Activated CD4-positive, alpha-beta memory T cell treated with anti-CD3 and anti-CD28 coated beads, Interleukin-2, amount 10 ng/mL, durations not matched to agents 7 days and 5 days (primary cell): ENCODE data around the gene NRIP1. TPM values are rescaled to one million over a fixed set of nuclear protein-coding genes. Genes with fewer than 3 reads are reported as not detected.

ENCODE experiments used
- CTCF ChIA-PET: fragments of 350-600 bp; sonication (Branson Sonifier 250); formaldehyde crosslinking; loops from one replicate; lab custom pipeline; 2021; ENCODE audit warnings: antibody characterized with exemption, inconsistent platforms; lab: Charles Lee
- POLR2A ChIA-PET: fragments of 350-600 bp; sonication (Branson Sonifier 250); formaldehyde crosslinking; loops from one replicate; lab custom pipeline; 2021; ENCODE audit warnings: antibody characterized with exemption; lab: Charles Lee
- DNase-seq: peaks from one replicate; pipeline ENCODE4 v3.0.0-alpha.2; 2020
- H3K27ac Mint-ChIP-seq: one replicate; pipeline ENCODE4 v1.8.0; 2021; ENCODE audit warnings: mild to moderate bottlenecking, mixed read lengths
- H3K27me3 Mint-ChIP-seq: one replicate; pipeline ENCODE4 v1.8.0; 2021; ENCODE audit warnings: mixed read lengths
- H3K36me3 Mint-ChIP-seq: one replicate; pipeline ENCODE4 v1.8.0; 2021; ENCODE audit warnings: low read depth, mixed read lengths
- H3K4me1 Mint-ChIP-seq: one replicate; pipeline ENCODE4 v1.8.0; 2021; ENCODE audit warnings: mixed read lengths
- H3K4me3 Mint-ChIP-seq: one replicate; pipeline ENCODE4 v1.8.0; 2021; ENCODE audit warnings: mild to moderate bottlenecking, mixed read lengths
- H3K9me3 Mint-ChIP-seq: one replicate; pipeline ENCODE4 v1.8.0; 2021; ENCODE audit warnings: mixed read lengths
- total RNA-seq, 2 experiments: library from RNA; stranded (reverse); gene quantifications; one replicate each; pipeline ENCODE4 v1.2.3, GENCODE V29; 2021

Gene NRIP1, protein sequence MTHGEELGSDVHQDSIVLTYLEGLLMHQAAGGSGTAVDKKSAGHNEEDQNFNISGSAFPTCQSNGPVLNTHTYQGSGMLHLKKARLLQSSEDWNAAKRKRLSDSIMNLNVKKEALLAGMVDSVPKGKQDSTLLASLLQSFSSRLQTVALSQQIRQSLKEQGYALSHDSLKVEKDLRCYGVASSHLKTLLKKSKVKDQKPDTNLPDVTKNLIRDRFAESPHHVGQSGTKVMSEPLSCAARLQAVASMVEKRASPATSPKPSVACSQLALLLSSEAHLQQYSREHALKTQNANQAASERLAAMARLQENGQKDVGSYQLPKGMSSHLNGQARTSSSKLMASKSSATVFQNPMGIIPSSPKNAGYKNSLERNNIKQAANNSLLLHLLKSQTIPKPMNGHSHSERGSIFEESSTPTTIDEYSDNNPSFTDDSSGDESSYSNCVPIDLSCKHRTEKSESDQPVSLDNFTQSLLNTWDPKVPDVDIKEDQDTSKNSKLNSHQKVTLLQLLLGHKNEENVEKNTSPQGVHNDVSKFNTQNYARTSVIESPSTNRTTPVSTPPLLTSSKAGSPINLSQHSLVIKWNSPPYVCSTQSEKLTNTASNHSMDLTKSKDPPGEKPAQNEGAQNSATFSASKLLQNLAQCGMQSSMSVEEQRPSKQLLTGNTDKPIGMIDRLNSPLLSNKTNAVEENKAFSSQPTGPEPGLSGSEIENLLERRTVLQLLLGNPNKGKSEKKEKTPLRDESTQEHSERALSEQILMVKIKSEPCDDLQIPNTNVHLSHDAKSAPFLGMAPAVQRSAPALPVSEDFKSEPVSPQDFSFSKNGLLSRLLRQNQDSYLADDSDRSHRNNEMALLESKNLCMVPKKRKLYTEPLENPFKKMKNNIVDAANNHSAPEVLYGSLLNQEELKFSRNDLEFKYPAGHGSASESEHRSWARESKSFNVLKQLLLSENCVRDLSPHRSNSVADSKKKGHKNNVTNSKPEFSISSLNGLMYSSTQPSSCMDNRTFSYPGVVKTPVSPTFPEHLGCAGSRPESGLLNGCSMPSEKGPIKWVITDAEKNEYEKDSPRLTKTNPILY (N-terminal part only)
- total RNA-seq: 1 to 10 TPM; 5.3 to 7.7 TPM

DNA sequence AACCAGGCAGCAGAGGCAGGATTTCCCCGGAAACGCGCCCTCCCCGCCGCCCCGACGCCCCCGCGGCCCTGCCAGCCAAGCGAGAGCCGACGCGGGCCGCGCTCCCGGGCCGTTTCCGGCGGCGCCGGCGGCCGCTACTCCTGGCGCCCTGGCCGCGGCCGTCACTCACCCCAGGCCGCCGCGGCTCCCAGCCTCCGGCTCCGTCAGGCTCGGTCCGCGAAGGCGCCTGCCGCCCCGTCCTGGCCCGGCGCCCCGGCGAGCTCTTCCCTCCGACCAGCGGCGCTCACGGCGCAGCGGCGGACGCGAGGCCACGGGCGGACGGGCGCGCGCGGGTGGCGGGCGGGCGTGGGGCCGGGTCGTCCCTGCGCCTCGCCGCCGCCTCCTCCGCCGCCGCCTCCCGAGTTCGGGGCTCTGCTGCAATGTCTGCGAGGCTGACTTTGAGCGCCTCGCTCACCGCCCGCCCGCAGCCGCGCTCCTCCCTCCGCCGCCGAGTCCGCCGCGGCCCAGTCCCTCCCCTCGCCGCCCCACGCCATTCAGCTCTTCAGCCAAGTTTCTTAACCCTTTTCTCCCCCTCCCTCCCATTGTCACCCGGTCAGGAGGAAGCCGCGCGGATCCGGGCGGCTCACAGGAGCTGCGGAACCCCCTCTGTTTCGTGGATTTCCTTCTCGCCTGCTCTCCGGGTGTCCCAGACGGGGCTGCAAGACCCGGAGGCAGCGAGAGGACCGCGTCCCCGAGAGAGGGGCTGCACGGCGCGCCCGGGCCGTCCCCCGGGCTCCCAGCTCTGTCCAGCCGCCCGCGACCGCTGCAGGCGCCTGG is at the start of gene NRIP1:
Gene NRIP1 (minus strand): TSS at position 425 of the 816 bp plus-strand sequence. CDS start 96,808 bp downstream, outside the sequence.
- Mint-ChIP-seq H3K36me3 (peaks cover 4% of the 10 kb centered on the region), H3K27ac (peak within 1 kb of the TSS; percentile 78), H3K4me3 (peak within 1 kb of the TSS; percentile 89), H3K27me3 (peaks cover 53% of the 10 kb centered on the region), H3K4me1 (peaks cover 31% of the 10 kb centered on the region), H3K9me3 (no peaks in the 10 kb centered on the region)
- peak; percentile 77 for DNase-seq
- CTCF ChIA-PET: interaction anchor here (0.6 kb wide), 1 partner anchor 584 kb away, joined by 3 read pairs; no protein-coding TSS in a partner anchor
- POLR2A ChIA-PET: interaction anchor here (1.0 to 1.8 kb wide), 6 partner anchors 8 to 682 kb away, joined by 3 to 7 read pairs (median 6); partner anchors contain the start of gene HSPA13

DNA sequence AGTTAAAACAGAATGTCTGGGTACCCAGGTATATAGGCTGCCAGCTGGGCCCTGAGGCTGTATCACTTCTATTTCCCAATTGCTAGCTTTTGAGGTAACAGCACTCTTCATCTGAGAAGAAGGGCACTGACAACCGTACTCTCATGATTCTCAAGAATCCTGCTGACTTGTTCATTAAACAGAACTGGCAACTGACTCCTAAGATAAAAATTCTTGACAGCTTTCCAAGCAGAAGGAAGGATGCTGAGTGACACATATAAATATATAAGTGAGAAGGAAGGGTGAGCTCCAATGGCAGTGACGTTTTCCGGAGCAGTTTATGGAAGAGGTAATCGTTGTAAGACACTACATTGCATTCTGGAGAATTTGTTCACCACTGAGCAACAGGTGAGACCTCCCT is 48.1 kb upstream of the NRIP1 start:
- H3K4me1 Mint-ChIP-seq: no peaks in the 10 kb centered on the region
- no peak for DNase-seq
- H3K27ac Mint-ChIP-seq: no peak overlapping the region
- H3K27me3 Mint-ChIP-seq: no peaks in the 10 kb centered on the region
- CTCF ChIA-PET: no interaction called here
- no peaks in the 10 kb centered on the region for H3K36me3 Mint-ChIP-seq
- no peak overlapping the region for H3K4me3 Mint-ChIP-seq
- POLR2A ChIA-PET: no interaction called here
- no peaks in the 10 kb centered on the region for H3K9me3 Mint-ChIP-seq

DNA sequence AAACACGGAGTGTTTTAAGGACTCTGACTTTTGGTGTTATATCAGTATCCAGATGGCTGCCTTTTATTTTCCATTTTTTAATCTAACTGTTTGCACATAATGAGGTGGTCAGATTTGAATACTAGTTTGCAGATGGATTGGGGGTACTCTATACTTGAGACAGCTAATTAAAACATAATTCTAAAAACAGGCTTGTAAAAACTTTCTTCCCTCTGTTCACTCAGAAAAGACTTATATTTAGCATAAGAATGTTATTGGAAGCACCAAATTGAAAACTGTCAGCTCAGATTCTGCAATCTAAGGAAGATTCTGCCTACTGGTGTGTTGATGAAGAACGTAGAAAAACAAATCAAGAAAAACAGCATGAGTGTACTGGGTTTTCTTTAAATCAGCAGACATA is 44.0 kb upstream of the NRIP1 start:
- Mint-ChIP-seq H3K27ac (no peak overlapping the region), H3K36me3 (no peaks in the 10 kb centered on the region), H3K4me3 (no peak overlapping the region), H3K9me3 (no peaks in the 10 kb centered on the region), H3K27me3 (no peaks in the 10 kb centered on the region), H3K4me1 (no peaks in the 10 kb centered on the region)
- no peak for DNase-seq
- POLR2A ChIA-PET: interaction anchor here (1.0 kb wide), 1 partner anchor 43 kb away, joined by 3 read pairs; no protein-coding TSS in a partner anchor
- CTCF ChIA-PET: no interaction called here

DNA sequence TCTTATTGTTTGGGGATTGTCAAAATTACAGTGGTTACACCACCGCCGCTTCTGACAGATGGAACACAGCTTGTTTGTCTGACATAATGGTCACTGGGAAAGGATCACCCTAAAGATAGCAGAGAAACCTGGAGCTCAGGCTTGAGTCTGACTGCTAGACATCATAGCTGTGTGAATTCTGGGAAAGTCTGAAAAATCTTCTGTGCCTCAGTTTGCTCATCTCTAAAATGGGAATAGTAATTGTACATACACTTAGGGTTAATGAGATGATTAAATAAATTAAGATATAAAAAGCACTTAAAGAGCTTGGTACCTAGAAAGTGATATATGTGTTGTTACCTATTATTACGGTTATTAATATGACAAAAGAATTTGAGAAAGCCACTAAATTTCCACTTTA is 39.7 kb upstream of the NRIP1 start:
- Mint-ChIP-seq H3K4me3 (no peak overlapping the region), H3K9me3 (no peaks in the 10 kb centered on the region), H3K4me1 (no peaks in the 10 kb centered on the region), H3K36me3 (no peaks in the 10 kb centered on the region), H3K27ac (no peak overlapping the region), H3K27me3 (no peaks in the 10 kb centered on the region)
- POLR2A ChIA-PET: no interaction called here
- CTCF ChIA-PET: no interaction called here
- no peak for DNase-seq

DNA sequence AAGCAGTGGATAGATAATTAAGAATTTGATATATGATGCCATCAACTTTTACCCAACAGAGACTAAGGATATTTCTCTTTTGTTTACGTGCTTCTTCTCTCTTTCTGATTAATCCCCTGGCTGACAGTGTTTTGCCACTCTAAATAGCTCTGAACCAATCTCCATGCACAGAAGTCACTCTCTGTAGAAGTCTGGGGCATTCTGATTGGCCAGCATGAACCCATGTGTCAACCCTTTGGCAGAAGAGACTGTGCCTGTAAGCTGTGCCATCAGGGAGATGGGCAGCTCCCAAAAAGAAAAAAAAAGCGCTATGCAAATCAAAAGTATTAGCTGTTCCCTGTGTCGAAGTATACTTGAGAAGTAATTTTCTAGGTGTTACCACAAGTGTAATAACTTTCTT is 34.1 kb upstream of the NRIP1 start:
- H3K36me3 Mint-ChIP-seq: no peaks in the 10 kb centered on the region
- POLR2A ChIA-PET: no interaction called here
- no peaks in the 10 kb centered on the region for H3K9me3 Mint-ChIP-seq
- CTCF ChIA-PET: no interaction called here
- H3K27me3 Mint-ChIP-seq: peaks cover 3% of the 10 kb centered on the region
- no peak for DNase-seq
- H3K27ac Mint-ChIP-seq: no peak overlapping the region
- H3K4me1 Mint-ChIP-seq: no peaks in the 10 kb centered on the region
- no peak overlapping the region for H3K4me3 Mint-ChIP-seq

DNA sequence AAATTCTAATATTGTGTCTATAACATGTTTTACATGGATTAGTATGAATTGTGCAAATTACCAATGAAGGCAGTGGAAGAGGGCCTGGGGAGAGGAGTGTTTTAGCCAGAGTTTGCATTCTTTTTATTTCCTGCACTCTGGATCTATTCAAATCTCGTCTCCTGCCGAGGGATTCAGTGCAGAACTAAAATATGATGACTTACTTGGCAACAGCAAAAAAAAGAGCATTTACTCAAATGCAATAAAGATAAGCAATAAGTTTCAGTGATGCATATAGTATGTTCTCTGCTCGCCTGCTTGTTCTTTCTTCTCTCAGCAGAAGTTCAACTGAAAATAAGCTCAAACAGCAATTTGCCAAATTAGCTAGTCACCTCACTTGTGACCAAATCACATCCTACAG is 33.4 kb upstream of the NRIP1 start:
- no peak for DNase-seq
- H3K27ac Mint-ChIP-seq: no peak overlapping the region
- CTCF ChIA-PET: no interaction called here
- peaks cover 3% of the 10 kb centered on the region for H3K27me3 Mint-ChIP-seq
- POLR2A ChIA-PET: no interaction called here
- no peaks in the 10 kb centered on the region for H3K9me3 Mint-ChIP-seq
- no peaks in the 10 kb centered on the region for H3K4me1 Mint-ChIP-seq
- H3K36me3 Mint-ChIP-seq: no peaks in the 10 kb centered on the region
- no peak overlapping the region for H3K4me3 Mint-ChIP-seq

DNA sequence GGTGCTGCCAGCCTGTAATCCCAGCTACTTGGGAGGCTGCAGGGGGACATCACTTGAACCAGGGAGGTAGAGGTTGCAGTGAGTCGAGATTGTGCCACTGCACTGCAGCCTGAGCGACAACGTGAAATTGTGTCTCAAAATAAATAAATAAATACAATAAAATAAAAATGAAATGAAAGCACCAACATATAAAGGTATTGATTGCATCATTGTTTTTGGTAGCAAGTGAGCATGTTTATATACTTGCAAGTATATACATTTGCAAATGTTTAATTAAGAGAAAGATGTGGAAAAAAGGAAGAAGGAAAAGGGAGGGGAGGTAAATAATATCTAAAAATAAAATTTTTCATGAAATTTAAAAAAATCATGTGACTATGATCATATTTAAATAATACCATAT is 32.8 kb upstream of the NRIP1 start:
- Mint-ChIP-seq H3K4me1 (no peaks in the 10 kb centered on the region), H3K36me3 (no peaks in the 10 kb centered on the region), H3K4me3 (no peak overlapping the region), H3K9me3 (no peaks in the 10 kb centered on the region), H3K27ac (no peak overlapping the region), H3K27me3 (peaks cover 3% of the 10 kb centered on the region)
- no peak for DNase-seq
- CTCF ChIA-PET: no interaction called here
- POLR2A ChIA-PET: no interaction called here

DNA sequence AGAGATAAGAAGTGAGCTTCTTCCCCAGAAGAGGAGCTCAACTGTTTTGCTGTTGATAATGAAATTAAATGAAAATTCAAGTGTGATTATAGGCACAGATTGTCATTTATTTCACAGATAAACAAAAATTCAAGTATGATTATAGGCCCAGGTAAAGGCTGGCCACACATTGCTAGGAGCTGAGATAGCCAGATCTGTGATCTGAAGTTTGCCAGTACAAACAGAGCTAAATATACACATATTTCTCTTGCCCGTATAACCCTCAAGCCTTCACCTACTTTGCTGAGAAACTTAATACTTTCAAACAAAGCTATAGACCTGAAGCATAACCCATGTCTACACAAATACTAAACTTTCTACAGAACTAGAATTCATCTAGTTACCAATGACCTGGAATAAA is 31.3 kb upstream of the NRIP1 start:
- POLR2A ChIA-PET: no interaction called here
- CTCF ChIA-PET: no interaction called here
- H3K27ac Mint-ChIP-seq: no peak overlapping the region

DNA sequence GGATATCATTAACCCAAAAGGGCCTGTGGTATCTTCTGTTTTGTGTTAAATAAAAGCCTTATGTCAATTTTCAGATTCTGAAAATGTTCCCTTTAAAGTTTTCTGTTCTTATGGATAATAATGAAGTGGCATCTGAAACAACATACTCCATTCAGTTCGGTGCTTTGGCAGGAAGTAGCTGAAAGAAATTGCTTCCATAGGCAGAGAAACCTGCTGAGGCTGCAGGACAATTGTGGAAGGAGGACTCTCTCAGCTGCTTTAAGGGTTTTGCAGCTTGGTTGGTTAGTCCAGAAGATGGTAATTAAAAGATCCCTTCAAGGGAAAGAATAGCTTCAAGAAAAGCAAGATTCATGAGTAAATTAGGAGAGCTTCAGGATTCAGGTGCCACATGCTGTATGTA is 30.5 kb upstream of the NRIP1 start:
- Mint-ChIP-seq H3K36me3 (no peaks in the 10 kb centered on the region), H3K4me1 (no peaks in the 10 kb centered on the region), H3K9me3 (no peaks in the 10 kb centered on the region), H3K27ac (no peak overlapping the region), H3K4me3 (no peak overlapping the region), H3K27me3 (peaks cover 3% of the 10 kb centered on the region)
- CTCF ChIA-PET: no interaction called here
- no peak for DNase-seq
- POLR2A ChIA-PET: no interaction called here

More for the DNA sequence above, 31.3 kb upstream of the NRIP1 start:
- peaks cover 3% of the 10 kb centered on the region for H3K27me3 Mint-ChIP-seq
- H3K4me1 Mint-ChIP-seq: no peaks in the 10 kb centered on the region
- DNase-seq: no peak
- H3K36me3 Mint-ChIP-seq: no peaks in the 10 kb centered on the region
- H3K9me3 Mint-ChIP-seq: no peaks in the 10 kb centered on the region
- H3K4me3 Mint-ChIP-seq: no peak overlapping the region

DNA sequence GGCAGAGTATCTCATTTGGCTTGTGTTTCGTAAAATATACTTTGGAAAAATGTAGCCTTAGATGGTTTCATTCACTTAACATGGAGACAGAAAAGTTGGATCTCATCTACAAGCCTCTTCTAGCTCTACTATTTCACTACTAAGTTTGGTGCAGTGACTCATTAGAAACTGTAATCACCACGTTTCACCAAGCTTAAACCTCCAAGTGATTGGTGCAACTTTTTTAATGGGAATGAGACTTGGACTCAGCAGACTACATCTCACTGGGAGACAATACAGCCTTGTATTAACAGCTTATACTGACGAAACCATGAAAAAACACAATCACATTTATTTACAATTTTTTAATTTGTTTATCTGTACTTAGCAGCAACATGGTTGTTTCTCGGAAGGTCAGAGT is 29.9 kb upstream of the NRIP1 start:
- Mint-ChIP-seq H3K9me3 (no peaks in the 10 kb centered on the region), H3K27me3 (peaks cover 3% of the 10 kb centered on the region), H3K36me3 (no peaks in the 10 kb centered on the region), H3K27ac (no peak overlapping the region), H3K4me3 (no peak overlapping the region), H3K4me1 (no peaks in the 10 kb centered on the region)
- POLR2A ChIA-PET: no interaction called here
- CTCF ChIA-PET: no interaction called here
- no peak for DNase-seq

DNA sequence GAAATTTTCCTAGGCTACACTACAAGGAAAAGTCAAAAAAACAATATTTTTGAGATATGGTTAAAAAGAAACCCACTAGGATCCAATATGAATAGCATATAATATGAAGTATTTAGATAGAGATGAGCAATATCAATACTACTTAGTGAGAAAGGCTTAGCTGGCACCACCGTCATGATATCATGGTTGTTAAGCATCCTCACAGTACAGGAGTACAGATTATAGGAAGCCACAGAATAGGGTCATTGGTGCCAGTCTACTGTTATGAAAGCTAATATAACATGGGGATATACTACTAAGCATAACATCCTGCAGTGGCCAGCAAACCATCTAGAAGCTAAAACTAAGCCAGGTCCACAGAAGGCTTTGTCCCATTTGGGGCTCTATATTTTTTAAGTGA is 28.4 kb upstream of the NRIP1 start:
- Mint-ChIP-seq H3K36me3 (no peaks in the 10 kb centered on the region), H3K27ac (no peak overlapping the region), H3K4me1 (no peaks in the 10 kb centered on the region), H3K27me3 (peaks cover 3% of the 10 kb centered on the region), H3K4me3 (no peak overlapping the region), H3K9me3 (no peaks in the 10 kb centered on the region)
- no peak for DNase-seq
- ChIA-PET CTCF (no interaction called here), POLR2A (no interaction called here)

DNA sequence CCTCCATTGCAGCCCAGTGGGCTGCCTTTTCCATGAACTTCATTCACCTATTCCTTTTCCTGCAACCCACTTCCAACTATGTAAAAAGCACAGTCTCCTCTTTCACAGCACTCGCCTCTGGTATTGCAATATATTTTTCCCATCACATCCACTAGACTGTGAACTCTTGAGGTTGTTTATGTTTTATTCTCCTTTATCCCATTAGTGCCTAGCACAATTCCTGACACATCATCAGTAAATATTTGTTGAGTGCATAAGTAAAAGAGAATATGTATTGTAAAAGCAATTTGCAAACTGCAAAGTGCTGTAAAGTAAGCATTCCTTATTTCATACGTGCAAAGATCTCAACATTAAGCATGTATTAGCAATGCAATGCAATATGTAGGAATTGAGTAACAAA is 27.9 kb upstream of the NRIP1 start:
- H3K4me1 Mint-ChIP-seq: no peaks in the 10 kb centered on the region
- POLR2A ChIA-PET: no interaction called here
- H3K9me3 Mint-ChIP-seq: no peaks in the 10 kb centered on the region
- CTCF ChIA-PET: no interaction called here
- H3K36me3 Mint-ChIP-seq: no peaks in the 10 kb centered on the region
- no peak overlapping the region for H3K27ac Mint-ChIP-seq
- H3K4me3 Mint-ChIP-seq: no peak overlapping the region
- H3K27me3 Mint-ChIP-seq: peaks cover 3% of the 10 kb centered on the region
- DNase-seq: no peak
